ENCODE data around the gene RAB11A.

DNA sequence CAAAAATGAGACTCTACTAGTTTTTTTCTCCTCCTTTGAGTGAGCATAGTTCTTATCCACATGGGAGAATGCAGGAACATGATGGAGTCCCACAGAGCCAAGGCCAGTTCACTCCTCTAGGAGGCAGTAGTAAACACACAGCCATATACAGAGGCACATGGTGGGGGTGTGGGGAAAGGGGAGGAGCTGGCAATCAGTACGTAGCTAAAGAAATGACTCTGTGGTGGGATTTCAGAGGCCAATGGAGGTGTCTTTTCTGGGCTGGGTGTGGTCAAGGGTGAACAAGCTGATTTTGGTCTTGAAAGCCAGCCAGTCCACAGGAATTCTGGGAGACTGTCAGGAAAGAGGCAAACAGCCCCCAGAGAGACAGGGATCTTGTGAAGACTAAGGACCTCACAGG lies 6.6 kb upstream of the RAB11A start:
- TF ChIP-seq POLR2AphosphoS5 (IDR thresholded peaks at IDR 0.05; ENCODE audit: low read depth, low read length) (no peak), POLR2A (IDR thresholded peaks at IDR 0.05; ENCODE audit: low read depth, low read length) (no peak)

All from GM12891 (cell line).